HEK293 (cell line): ENCODE measurements around the gene ETV4.

Experiments
- CTCF ChIP-seq: fragments of 450-650 bp; formaldehyde crosslinking; IDR thresholded peaks from 2 replicates; pipeline ENCODE4 v1.5.1; 2016; ENCODE audit warnings: missing biosample characterization, missing genetic modification characterization
- REST ChIP-seq: fragments of 450-650 bp; formaldehyde crosslinking; IDR thresholded peaks from 2 replicates; pipeline ENCODE4 v1.5.1; 2016; ENCODE audit warnings: missing biosample characterization, missing genetic modification characterization
- ZBTB7A ChIP-seq: fragments of 450-650 bp; formaldehyde crosslinking; IDR thresholded peaks from 2 replicates; pipeline ENCODE4 v1.5.1; 2016; ENCODE audit warnings: low read depth, missing biosample characterization, missing genetic modification characterization
- ZNF274 ChIP-seq, 2 experiments: fragments of 200-500 bp in 1 of 2; fragments of 450-650 bp in 1 of 2; sonication (Bioruptor generic) in 1 of 2; formaldehyde crosslinking in 1 of 2; IDR thresholded peaks; 2 replicates each; pipeline versions ENCODE4 v1.5.1 to v1.6.1; 2014 to 2016; ENCODE audit warnings: borderline replicate concordance in 1 of 2, inconsistent platforms in 1 of 2, low read length in 1 of 2, missing biosample characterization in 1 of 2, missing genetic modification characterization in 1 of 2
- ZNF292 ChIP-seq: fragments of 450-650 bp; formaldehyde crosslinking; IDR thresholded peaks from 2 replicates; pipeline ENCODE4 v1.5.1; 2016; ENCODE audit warnings: low read depth, missing biosample characterization, missing genetic modification characterization, borderline replicate concordance
- ZNF302 ChIP-seq: fragments of 450-650 bp; formaldehyde crosslinking; IDR thresholded peaks from 2 replicates; pipeline ENCODE4 v1.5.1; 2016; ENCODE audit warnings: missing biosample characterization, missing genetic modification characterization, low read depth
- ZNF362 ChIP-seq: fragments of 450-650 bp; formaldehyde crosslinking; IDR thresholded peaks from 2 replicates; pipeline ENCODE4 v1.5.1; 2016; ENCODE audit warnings: missing biosample characterization, missing genetic modification characterization
- ZNF510 ChIP-seq: fragments of 450-650 bp; formaldehyde crosslinking; IDR thresholded peaks from 2 replicates; pipeline ENCODE4 v1.5.1; 2018; ENCODE audit warnings: mild to moderate bottlenecking, missing genetic modification characterization, missing biosample characterization; ENCODE audit not compliant: insufficient replicate concordance
- ZSCAN30 ChIP-seq: fragments of 450-650 bp; IDR thresholded peaks from 2 replicates; pipeline ENCODE4 v1.5.1; 2018; ENCODE audit warnings: missing biosample characterization, mild to moderate bottlenecking, missing genetic modification characterization, moderate library complexity

- TF ChIP-seq CTCF (no peak), ZSCAN30 (no peak), ZBTB7A (tag by site-specific recombination) (no peak), ZNF274 (IDR thresholded peaks at IDR 0.05; ENCODE audit: low read length) (no peak), ZNF274 (tag by site-specific recombination; IDR thresholded peaks at IDR 0.05; ENCODE audit: borderline replicate concordance) (no peak), ZNF302 (tag by site-specific recombination) (no peak), ZNF510 (tag by site-specific recombination) (no peak), ZNF292 (tag by site-specific recombination) (no peak), REST (no peak), ZNF362 (tag by site-specific recombination) (no peak)
Measured at GRCh38 chr17:43584666-43585102, 38.5 kb upstream of the ETV4 start.
